Stimulated activated CD8-positive, alpha-beta memory T cell treated with anti-CD3 and anti-CD28 coated beads, Interleukin-15, amount 100 ng/mL, for 4 hours (primary cell): ENCODE results near the gene CLPTM1L.
A peak's percentile ranks its signal among the peaks of the same experiment; 100 is the strongest.
"Not testable (repeated sequence)": the region's sequence is repeated elsewhere in the genome, so short reads cannot be mapped to it uniquely, and the experiment has no call there.

Source experiments
- DNase-seq, 2 donors: peaks; one replicate each; pipeline ENCODE4 v3.0.0-alpha.2; 2020; ENCODE audit warnings: low read depth in 2 of 2

CLPTM1L gene

GRCh38 chr5:1326532-1326875, 18.4 kb downstream of the CLPTM1L start:
- DNase-seq, result not testable (repeated sequence)

- no peak for DNase-seq
Measured at GRCh38 chr5:1325870-1326531, 18.9 kb downstream of the CLPTM1L start.

GRCh38 chr5:1325191-1325741, 19.6 kb downstream of the CLPTM1L start:
- DNase-seq, result no peak

- DNase-seq, result no peak
Measured at GRCh38 chr5:1324719-1325190, 20.1 kb downstream of the CLPTM1L start.

DNA sequence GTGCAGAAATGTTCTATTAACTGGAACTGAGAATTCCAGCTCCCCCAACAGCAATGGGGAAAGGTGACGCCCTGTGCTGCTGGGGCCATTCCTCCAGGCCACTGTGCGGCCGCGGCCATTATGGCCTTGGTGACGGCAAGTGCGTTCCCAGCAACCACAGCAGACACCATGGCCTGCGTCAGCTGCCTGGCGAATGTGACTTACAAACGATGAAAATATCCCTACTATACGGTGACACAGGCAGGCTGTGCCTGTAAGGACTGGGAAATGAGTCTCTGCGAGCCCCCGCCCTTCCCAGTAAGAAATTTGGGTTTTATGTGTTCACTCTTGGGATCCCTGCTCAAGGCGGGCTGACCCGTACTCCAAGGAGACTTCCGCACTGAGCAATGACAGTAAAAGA, 20.6 kb downstream of the CLPTM1L start:
- DNase-seq, result no peak

DNA sequence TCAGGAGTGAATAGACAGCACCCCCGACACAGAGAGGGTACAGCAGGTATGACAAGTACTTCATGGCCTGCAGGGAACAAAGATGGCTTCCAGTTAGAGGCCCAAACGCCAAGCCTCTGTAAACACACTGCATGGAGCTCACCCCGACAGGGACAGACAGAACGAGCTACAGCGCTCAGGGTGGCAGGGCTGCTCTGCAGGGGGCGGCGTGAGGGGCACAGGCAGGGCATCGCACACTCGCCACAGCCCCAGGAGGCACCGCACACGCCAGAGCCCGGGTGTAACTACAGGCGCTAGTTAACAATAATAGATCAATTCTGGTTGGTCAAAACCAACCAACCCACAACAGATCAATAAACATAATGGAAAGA, 21.1 kb downstream of the CLPTM1L start:
- no peak for DNase-seq

- no peak for DNase-seq
Measured at GRCh38 chr5:1322955-1323802, 21.7 kb downstream of the CLPTM1L start.

DNA sequence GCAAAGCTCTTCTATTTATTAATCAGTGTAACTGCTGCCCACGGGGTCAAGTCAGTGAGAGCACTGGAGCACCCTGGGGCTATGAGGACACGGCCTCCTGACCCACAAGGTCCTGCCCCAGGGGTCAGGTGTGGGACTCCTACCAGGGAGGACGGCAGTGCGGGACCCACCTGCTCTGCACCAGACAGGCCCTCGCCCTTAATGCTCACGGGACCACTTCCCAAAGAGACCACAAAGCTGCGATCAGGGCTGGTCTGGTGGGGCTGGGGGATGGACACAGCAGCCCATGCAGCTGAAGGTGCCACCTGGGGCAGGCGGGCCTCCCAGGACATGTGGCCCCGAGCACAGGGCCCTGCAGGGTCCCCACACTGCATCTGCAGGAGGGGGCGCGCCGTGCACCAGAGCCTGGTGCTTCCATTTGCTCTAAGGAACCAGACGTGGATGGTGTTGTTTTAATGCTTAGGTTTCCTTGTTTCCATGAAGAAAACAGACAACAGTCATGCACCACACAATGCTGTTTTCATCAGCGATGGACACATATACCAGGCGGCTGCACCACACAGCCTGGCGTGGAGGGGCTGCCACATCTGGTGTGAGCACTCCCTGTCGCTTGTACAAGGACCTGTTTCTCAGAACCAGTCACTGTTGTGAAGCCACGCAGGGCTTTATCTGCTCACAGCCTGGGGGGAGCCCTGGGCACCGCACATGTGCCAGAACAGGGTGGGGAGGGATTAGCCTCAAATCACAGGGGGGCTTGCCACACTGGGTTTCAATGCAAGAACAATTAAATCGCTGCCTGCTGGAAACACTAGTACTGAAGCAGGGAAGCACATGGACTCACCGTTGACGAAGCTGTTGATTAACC, 22.6 kb downstream of the CLPTM1L start:
- no peak for DNase-seq

DNA sequence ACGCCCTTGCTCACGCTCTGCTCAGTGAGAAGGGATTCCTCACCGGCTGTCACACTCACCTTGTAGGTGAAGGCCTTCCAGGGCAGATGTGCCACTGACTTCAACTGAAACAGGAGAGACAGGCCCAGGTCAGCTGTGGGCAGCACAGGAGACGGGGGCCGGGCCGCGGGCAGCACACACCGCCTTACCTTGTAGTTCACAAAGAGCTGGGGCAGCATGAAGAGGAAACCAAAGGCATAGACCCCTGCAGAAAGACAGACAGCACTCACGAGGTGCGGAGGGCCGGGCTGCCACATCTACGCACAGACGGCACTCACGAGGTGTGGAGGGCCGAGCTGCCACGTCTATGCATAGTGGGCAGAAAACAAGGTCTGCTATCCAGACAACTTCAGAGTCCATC, 23.3 kb downstream of the CLPTM1L start:
- no peak for DNase-seq

DNA sequence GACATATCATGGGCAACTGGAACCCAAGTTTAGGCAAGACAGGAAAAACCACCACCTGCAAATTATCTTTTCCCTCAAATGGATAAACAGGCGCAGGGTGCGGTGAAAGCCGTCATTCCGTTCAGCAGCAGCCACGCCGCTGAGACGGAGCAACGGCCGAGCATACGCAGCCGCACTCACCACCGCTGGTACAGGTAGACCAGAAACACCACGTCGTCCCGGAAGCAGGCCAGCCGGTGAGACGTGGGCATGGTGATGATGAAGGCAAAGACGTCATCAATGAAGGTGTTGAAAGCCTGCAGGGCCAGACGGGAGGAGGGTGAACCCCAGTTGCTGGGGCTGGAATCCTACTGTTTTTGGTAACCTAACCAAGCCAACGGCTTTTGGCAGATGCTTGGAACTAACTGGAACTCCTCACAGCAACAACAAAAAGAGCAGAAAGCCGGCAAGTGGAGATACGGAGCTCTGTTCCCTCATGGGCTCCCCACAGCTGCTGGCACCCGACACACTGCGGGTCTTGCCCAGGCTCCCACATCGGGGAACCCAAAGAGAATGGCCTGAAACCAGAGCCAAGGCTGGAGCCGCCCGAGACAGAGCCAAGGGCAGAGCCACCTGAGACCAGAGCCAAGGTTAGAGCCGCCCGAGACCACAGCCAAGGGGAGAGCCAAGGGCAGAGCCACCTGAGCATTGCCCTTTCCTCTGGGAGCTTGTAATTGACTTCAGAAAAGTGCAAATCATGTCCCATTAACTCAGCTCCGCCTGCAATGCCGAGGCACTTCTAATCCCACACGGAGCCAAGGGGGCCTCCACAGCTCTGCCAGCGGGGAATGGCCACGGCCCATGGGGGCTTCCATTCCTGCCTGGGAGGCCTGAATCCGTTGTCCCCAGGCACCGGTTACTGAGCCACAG, 24.2 kb downstream of the CLPTM1L start:
- no peak for DNase-seq

GRCh38 chr5:1319436-1320256, 25.3 kb downstream of the CLPTM1L start:
- no peak for DNase-seq

- DNase-seq, result no peak
Measured at GRCh38 chr5:1318659-1319251, 26.1 kb downstream of the CLPTM1L start.

GRCh38 chr5:1317921-1318565, 26.9 kb downstream of the CLPTM1L start:
- DNase-seq, result no peak

GRCh38 chr5:1316588-1317340, 28.1 kb downstream of the CLPTM1L start:
- DNase-seq, result no peak

- DNase-seq, result peak in 1 of 2 donors; percentile 23
Measured at GRCh38 chr5:1315709-1316587, 29.0 kb downstream of the CLPTM1L start.

GRCh38 chr5:1315018-1315708, 29.7 kb downstream of the CLPTM1L start:
- no peak for DNase-seq

- DNase-seq, result no peak
Measured at GRCh38 chr5:1314564-1314982, 30.3 kb downstream of the CLPTM1L start.
